Stimulated activated CD4-positive, alpha-beta T cell treated with anti-CD3 and anti-CD28 coated beads, Interleukin-4, amount 100 ng/mL, for 48 hours (primary cell): ENCODE measurements around the gene AQP1.

Experiments
- DNase-seq, 2 donors: peaks; one replicate each; pipeline ENCODE4 v3.0.0-alpha.2; 2020; ENCODE audit warnings: low read depth in 2 of 2

Gene AQP1

DNA sequence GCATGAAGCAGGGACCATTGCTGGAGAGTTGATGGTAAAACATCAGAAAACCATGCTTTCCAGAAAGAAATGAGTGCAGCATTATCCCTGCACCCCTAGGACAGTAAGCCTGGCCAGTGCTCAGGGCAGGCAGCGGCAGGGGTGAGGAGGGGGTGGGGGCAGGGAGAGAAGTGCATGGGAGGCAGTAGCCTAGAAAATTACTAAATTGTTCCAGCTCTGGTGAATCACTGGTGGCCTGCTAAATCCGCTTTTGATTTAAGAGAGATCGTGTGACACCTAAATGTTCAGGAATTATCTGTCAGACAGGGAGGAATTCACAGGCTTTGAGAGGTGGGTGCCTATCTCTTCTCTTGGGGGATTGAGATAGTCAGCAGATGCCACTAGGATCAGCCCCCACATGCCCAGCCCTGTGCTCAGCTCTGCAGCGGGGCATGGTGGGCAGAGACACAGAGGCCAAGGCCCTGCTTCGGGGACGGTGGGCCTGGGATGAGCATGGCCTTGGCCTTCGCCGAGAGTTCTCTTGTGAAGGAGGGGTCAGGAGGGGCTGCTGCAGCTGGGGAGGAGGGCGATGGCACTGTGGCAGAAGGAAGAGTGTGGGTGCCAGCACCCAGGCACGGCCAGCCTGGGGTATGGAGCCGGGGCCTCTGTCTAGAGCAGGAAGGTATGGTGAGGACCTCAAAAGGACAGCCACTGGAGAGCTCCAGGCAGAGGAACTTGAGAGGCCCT, 5.0 kb upstream of the AQP1 start:
- no peak for DNase-seq

DNA sequence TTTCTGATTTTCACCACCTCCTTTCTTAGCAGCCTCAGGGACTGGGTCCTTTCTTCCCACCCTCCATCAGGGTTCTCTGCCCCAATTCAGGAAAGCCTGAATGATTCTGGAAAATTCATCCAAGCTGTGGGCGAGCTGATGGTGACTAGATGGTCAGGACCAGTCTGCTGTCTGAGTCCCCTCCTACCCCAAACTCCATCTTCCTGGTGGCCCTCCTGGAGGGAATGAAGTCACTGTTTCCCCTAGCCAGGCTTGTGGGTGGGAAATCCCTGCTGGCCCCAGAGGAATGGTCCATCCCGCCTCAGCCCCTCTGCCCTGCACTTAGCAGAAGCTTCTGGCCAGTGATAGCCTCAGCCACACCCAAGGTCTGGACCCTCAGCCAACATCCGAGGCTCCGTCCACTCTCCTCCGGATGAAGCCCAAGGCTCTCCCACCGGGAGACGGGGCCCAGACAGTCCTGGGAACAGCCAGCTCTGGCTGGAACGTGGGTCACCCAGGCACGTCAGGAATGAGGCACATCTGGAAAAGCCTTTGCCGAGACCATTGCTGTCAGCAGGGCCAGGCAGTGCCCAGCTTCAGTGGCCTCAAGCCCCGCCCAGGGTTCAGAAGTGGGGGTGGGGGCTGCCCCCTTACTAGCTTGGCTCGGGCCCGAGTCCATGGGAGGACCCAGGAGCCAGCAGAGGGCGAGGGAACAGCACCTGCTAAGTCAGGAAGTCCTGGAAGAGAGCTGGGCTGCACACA, 4.0 kb upstream of the AQP1 start:
- no peak for DNase-seq

- DNase-seq, result no peak
Observed at GRCh38 chr7:30908681-30909080, 3.0 kb upstream of the AQP1 start.

- DNase-seq, result no peak
Observed at GRCh38 chr7:30909431-30909830, 2.2 kb upstream of the AQP1 start.

- DNase-seq, result no peak
Observed at GRCh38 chr7:30910411-30911073, 1.1 kb upstream of the AQP1 start.

GRCh38 chr7:30911133-30911532, 520 bp upstream of the AQP1 start:
- DNase-seq, result no peak

GRCh38 chr7:30912021-30912730, 523 bp downstream of the AQP1 start:
- no peak for DNase-seq

GRCh38 chr7:30912731-30912985, 1.0 kb downstream of the AQP1 start:
- no peak for DNase-seq

- no peak for DNase-seq
Observed at GRCh38 chr7:30912986-30913811, 1.5 kb downstream of the AQP1 start.

DNA sequence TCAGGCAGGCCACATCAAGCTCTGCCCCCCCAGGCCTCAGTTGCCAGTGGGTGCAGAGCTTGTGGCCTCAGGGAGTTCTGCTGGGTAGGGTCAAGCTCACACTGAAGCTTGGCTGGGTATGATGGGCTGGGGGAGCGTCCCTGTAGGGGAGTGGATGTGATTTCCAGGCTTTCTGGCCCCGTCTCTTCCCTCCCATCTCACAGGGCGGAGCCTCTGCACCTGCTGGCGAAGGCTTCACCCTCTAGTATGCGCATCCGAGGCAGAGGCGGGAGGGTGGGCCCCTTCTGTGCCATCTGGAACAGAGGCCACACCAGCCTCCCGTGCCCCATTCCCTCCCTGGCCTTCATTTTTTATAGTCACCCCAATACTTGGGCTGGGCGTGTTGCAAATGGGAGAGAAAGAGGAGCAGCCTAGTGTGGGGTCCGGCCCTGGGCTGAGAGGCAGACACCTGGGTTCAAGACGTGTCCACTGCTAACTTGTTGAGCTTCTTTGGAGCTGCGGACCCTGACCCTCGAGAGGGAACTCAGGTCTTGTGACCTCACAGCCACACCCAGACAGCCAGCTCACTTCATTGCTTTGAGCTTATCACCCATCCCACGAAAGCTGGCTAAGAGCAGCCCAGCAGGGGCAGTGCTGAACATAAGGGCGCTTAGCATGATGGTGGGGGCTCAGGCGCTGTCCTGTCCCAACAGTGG, 2.3 kb downstream of the AQP1 start:
- no peak for DNase-seq

- DNase-seq, result no peak
Observed at GRCh38 chr7:30914596-30914995, 2.9 kb downstream of the AQP1 start.

DNA sequence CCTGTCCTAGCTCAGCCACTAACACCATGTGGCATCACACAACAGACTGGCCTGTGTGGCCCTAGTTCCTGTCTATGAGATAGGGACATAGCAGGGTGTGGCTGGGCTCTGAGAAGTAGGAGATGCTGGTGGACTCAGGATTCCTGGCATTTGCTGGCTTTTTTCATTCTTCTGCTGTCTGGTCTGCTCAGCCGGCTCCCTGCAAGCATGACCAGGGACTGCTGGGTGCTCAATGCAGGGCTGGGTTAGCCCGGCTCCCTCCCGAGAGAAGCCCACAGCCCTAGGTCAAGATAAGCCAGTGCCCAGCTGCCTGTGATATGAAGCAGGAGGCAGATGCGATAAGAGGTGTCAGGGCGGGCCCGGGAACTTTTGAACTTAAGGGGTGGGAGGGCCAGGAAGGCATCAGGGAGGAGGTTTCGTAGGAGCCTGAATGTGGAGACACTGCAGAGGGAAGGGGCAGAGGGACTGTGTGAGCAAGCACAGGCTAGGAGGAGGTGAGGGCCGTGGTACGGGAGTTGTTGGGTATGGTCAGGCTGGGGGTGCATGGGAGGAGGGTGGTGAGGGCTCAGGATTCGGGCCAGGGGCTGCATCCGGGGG, 3.5 kb downstream of the AQP1 start:
- DNase-seq, result no peak

- DNase-seq, result no peak
Observed at GRCh38 chr7:30915751-30916150, 4.1 kb downstream of the AQP1 start.

DNA sequence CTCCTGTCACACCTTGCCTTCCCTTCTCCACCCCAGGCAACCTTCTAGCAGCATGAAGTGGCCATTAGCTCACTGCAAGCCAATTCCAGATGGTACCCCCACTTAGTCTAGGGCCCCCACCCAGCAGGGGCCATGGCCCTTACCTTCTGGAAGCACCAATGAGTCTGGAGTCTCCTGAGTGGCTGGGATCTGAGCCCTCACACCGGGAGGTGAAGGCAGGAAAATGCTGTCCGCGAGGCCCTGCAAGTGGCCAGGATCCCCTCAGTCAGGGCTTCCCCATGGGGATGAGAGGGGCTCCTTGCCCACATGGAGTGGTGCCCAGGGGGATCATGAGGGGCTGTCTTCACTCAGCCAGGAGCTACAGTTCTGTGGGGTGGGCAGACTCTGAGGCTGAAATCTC, 4.6 kb downstream of the AQP1 start:
- no peak for DNase-seq

GRCh38 chr7:30916767-30917166, 5.1 kb downstream of the AQP1 start:
- no peak for DNase-seq

DNA sequence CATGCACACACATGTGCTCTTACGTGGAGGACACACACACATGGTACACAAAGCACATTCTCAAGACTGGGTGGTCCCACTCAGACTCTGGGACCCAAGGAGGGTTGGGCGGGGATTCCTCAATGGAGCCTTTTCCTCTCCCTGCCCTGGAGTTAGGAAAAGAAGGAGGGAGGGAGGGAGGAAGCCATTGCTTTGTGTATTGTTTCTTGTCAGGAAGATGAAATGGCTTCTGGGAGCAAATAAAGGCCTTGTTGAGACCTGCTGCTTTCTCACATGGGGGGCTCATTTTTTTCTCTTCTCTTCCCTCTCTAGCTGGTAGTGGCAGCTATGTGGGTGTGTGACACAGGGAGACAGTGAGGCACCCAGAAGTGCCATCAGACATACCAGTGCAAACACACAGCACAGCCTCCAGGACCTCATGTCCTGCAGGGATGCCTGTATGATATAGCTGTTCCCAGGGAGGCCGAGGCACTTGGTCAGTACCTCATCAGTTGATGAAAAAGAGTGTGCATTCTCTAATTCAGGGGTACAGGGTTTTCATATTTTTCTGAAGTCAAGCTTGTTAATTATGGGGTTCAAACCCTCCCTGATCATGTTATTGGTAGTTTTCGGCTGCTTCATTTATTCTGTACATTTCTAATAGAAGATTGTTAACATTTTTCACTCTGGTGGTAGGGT, 5.7 kb downstream of the AQP1 start:
- no peak for DNase-seq

- no peak for DNase-seq
Observed at GRCh38 chr7:30918676-30919075, 7.0 kb downstream of the AQP1 start.

DNA sequence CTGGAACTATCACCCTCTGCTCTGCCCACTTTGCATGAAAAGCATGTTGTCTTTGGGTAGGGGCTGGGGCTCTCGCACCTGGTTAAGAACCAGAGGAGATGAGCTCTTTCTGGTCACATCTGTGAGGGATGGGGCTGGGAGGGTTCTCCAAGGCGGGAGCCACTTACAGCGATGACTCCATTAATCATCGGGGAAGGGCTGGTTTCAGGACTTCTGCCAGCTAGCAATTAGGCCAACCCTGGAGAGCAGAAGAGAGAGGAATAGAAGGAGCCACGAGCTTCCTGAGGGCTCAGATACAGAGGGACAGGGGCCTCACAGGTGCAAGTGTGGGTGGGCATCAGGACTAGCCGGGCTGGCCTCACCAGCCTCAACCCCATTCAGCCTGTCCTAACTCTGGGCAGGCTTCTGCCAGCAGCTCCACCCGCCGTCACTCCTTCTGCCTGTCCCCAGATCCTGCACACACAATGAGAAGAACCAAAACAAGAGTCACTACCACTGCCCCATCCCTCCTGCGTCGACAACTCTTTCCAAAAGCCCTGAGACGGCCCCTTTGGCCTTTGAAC, 8.4 kb downstream of the AQP1 start:
- no peak for DNase-seq

GRCh38 chr7:30920584-30921539, 9.2 kb downstream of the AQP1 start:
- no peak for DNase-seq
